Esophagus squamous epithelium (tissue), 4 donors: Measurements from ENCODE around the gene AIFM3.

ENCODE experiments used
- CTCF ChIP-seq, 6 experiments: fragments of 450-650 bp in 4 of 6; fragments of 200-600 bp in 2 of 6; sonication (generic) in 2 of 6; IDR thresholded peaks; one replicate each; pipeline ENCODE4 v1.5.1; 2016 to 2019; ENCODE audit warnings: antibody characterized with exemption in 6 of 6, mild to moderate bottlenecking in 4 of 6, moderate library complexity in 4 of 6
- POLR2A ChIP-seq, 4 donors: fragments of 450-650 bp; IDR thresholded peaks; one replicate each; pipeline ENCODE4 v1.6.1; 2017; ENCODE audit warnings: antibody characterized with exemption in 4 of 4, mild to moderate bottlenecking in 4 of 4, moderate library complexity in 3 of 4

GRCh38 chr22:20937031-20937793, 29.8 kb upstream of the AIFM3 start:
- TF ChIP-seq POLR2A (IDR thresholded peaks at IDR 0.05) (no peak), CTCF (IDR thresholded peaks at IDR 0.05) (no peak)
